HG03039 (cell line): Measurements from ENCODE around the gene CCR5.
"Not testable (repeated sequence)": the region's sequence is repeated elsewhere in the genome, so short reads cannot be mapped to it uniquely, and the experiment has no call there.

Experiments used
- ATAC-seq: cut with Tn5 transposase; IDR thresholded peaks from one replicate; pipeline ENCODE4 v1.9.1; 2021; ENCODE audit warnings: mild to moderate bottlenecking, moderate library complexity; ENCODE audit not compliant: unreplicated experiment

Gene CCR5

DNA sequence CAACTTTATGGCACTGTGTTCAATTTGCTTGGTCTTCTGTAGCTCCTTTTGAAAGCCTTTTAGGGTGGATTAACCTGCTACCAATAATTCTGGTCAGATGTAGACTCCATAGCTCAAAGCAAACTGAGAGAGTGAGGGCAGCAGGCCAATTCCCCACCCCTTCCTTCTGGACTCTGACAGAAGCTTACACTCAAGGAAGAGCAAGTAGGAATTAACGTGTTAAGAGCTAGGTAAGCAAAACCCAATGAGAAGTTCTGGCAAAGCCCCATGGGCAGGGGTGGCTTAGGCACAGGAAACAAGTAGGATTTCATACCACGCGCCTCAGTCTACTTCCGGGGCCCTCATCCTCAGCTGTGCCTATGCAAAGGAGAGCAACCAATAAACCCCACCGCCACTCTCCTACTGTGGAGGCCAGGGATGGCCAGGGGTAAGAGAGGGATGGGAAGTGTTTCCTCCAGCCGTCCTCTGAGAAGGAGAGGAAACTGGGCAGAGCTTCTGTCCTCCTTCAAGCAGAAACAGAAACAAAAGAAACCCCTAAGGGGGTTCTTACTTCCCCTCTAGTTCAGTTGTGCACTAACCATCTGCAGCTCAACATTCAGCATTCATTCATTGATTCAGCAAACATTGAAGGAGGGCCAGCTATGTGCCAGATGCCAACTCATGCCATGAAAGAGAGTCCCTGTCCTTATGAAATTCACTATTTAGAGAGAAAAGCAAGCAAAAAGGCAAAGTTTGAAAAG, 12.6 kb downstream of the CCR5 start:
- ATAC-seq = no peak

- ATAC-seq = no peak
Observed at GRCh38 chr3:46383951-46384330, 13.2 kb downstream of the CCR5 start.

DNA sequence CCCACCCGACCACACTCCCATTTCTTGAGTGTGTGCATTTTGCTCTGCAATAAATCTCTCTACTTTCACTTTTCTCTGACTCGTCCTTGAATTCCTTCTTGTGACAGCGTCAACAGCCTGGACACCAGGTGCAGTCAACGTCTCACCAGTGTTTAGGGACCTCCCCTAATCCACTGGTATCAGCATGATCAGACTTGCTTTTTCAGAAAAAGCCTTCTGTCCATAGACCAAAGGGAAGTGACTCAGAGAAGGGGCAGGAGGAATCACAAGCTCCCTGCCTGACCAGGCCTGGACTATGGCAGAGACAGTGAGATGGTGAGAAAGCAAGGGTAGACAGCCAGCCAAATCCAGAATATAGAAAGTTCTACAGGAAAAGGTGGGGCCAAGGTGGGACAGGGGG, 15.5 kb downstream of the CCR5 start:
- no peak for ATAC-seq

DNA sequence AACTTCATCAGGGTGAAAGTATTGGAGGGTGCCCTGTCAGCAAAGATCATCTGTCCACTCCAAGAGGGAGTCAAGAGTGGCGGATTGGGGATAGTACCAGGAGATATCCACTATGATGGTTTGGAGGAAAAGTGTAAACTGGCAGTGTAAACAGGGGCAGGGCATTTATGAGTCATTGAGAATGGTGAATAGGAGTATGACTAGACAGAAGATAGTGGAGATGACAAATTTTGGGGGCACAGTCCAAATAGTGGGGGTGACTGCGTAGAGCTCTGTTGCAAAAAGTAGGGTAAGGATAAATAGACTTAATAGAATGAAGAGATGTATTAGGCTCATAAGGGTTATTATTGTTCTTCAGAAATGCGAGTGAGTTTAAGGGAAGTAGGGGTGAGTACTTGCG, 18.1 kb downstream of the CCR5 start:
- not testable (repeated sequence) for ATAC-seq

GRCh38 chr3:46389306-46389705, 18.6 kb downstream of the CCR5 start:
- ATAC-seq = no peak

DNA sequence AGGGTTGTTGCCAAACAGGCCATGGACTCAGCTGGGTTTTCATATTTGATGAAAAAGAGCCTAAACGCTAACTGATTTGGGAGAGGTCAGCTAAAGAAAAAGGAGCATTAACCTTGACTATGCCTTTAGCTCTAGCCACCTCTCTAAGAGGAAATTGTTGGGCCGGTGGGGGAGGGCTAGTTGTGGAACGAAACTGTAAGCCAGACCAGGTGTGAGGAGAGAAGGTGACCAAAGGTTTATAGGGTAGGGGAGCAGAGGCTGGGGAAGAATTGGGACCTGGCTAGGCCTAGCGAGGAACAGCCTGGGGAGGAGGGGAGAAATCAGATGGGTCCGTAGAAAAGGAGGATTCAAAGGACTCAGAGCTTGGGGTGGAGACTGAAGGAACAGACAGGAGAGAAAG, 20.8 kb downstream of the CCR5 start:
- ATAC-seq = not testable (repeated sequence)

DNA sequence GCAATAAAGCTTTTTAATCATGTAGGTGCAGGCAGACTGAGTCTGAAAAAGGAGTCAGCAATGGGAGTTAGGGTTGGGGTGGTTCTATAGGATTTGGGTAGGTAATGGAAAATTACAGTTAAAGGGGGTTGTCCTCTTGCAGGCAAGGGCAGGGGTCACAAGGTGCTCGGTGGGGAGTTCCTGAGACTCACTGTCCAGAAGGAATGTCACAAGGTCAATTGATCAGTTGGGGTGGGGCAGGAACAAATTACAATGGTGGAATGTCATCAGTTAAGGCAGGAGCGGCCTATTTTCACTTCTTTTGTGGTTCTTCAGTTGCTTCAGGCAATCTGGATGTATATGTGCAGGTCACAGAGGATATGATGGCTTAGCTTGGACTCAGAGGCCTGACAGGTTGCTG, 22.3 kb downstream of the CCR5 start:
- ATAC-seq = no peak

GRCh38 chr3:46393554-46394434, 23.0 kb downstream of the CCR5 start:
- ATAC-seq = no peak

DNA sequence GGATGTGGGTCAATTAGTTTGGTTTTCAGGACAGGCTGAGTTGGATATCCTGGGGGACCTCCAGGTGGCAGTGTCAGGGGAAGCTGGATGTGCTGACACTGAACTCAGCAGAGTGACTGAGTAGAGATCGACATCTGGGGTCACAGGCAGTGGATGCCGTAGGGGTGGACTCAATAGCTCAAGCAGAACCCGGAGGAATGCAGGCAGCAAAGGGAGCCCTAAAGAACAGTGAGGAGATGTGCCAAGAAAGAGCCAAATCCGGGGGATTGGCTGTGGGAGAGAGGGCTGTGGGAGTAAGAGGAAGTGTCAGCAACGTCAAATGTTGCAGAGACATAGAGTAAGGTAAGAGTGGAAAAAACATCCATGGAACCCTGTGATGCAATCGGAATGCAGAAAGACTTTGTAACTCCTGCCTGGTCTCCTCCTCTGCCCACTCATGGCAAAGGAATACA, 24.5 kb downstream of the CCR5 start:
- no peak for ATAC-seq

GRCh38 chr3:46395766-46396530, 25.2 kb downstream of the CCR5 start:
- ATAC-seq = no peak

- no peak for ATAC-seq
Observed at GRCh38 chr3:46397111-46397510, 26.4 kb downstream of the CCR5 start.

DNA sequence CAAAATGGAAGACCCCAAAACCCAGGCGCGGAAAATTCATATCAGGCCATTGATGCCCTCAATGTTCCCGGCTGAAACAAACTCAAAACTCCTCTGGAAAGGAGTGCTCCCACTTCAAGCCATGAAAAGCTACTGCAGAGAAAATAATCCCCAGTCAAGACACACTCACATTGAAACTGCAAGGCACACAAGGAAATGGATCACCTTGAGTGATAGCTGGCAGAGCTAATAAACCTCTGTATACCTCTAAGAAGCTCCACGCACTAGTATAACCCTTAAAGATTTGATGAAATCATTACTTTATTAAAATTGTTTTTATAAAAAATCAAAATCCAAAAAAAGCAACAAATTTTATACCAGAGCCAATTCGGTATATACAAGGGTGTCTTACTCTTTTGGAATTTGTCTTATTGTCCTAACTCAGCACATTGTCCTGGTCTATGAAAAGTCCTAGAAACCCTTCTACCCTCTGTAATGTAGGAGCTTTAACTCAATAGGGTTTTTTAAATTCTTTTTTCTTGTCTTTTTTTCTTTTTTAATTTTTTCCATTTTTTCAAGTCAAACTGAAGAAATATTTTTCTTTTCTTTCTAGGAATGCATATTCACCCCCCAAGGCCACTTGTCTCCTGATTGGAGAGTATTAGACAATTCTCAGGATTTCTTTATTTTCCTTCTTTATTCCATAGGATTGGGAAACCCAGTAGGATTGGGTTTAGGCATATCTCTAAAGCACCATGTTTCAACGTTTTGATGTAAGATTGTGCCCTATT, 27.6 kb downstream of the CCR5 start:
- ATAC-seq = no peak

GRCh38 chr3:46399098-46399497, 28.4 kb downstream of the CCR5 start:
- no peak for ATAC-seq

DNA sequence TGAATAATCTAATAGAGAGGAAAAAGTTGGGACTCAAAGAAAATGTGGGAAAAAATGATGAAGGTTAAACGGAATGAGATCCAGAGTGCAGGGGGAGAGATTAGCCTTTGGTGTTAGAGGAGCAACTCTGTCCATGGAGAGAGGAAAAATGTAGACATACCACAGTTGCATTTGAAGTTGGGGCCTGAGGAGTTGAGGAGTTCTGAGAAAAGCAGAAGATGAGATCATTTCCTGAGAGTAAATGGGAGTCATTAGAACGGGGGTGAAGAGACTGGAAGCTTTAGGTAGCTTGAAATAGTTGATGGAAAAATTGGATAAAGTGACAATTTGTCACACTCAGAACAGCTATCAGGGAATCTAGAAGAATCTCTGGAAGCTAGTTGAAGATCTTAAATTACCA, 28.8 kb downstream of the CCR5 start:
- no peak for ATAC-seq

DNA sequence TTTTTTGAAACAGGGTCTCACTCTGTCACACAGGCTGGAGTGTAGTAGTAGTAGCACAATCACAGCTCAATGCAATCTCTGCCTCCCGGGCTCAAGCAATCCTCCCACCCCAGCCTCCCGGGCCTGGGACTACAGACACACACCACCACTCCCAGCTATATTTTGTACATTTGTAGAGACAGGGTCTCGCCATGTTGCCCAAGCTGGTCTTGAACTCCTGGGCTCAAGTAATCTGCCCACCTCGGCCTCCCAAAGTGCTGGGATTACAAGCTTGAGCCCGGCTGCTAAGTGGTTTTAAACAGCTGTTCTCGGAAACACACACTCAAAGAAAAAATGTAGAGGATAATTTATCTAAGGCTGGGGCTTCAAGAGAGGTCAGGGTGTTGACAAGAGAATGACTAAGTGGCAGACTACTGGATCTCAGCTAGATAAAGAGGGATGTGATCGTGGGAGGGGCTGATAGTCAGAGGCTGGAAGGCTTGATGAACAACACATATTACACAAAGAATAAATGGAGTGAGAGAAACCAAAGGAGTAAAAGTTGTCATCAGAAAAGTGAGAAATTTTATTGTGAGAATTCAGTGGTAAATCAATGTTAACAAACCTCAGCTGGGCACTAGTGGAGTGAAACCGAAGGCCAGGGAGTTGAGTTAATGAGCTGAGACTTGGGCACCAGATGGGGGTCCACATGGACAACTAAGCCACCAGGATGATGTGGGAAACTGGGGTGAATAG, 29.4 kb downstream of the CCR5 start:
- ATAC-seq = no peak

DNA sequence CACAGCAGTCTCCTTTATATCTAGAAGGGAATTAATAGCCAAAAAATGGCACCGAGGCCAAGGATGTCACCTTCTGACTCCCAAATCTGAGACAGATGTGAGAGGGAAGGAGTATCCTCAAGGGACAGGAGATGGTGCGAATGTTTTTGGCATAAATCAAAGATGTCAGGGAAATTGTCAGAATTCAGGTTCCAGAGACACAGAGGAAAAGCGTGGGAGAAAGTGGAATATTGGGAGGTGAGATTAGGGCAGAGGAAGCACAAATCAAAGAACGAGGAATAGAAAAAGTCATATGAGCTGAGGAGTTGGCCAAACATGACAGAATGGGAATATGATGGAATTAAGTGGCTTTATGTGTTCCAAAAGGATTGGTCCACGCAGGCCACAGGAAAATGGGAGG, 30.1 kb downstream of the CCR5 start:
- ATAC-seq = no peak

- no peak for ATAC-seq
Observed at GRCh38 chr3:46401579-46401978, 30.8 kb downstream of the CCR5 start.

DNA sequence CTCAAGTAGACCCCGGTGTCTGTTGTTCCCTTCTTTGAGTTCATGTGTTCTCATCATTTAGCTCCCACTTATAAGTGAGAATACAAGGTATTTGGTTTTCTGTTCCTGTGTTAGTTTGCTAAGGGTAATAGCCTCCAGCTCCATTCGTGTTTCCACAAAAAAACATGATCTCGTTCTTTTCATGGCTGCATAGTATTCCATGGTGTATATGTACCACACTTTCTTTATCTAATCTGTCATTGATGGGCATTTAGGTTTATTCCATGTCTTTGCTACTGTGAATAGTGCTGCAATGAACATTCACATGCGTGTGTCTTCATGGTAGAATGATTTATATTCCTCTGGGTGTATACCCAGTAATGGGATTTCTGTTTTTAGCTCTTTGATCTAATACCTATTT, 32.2 kb downstream of the CCR5 start:
- not testable (repeated sequence) for ATAC-seq

GRCh38 chr3:46405301-46406019, 34.7 kb downstream of the CCR5 start:
- ATAC-seq = no peak
